ENCODE data around the gene CARS1.

Gene CARS1

GRCh38 chr11:3008746-3009336 is 48.4 kb downstream of the CARS1 start:
- Histone ChIP-seq H4K20me1 (peaks cover 0 to 38% (median 17%) of the 10 kb centered on the region in 11 experiments; a peak in 12 of 22 replicates), H3K9me3 (replicated peaks in 1 of 11) (no peaks in the 10 kb centered on the region), H3K4me3 (no peak overlapping the region), H3K27ac (no peak overlapping the region), H3K9ac (no peak overlapping the region), H3K4me2 (no peak overlapping the region), H3K27me3 (no peaks in the 10 kb centered on the region), H3K4me1 (peaks cover 18 to 55% (median 23%) of the 10 kb centered on the region in 10 experiments), H3K36me3 (peaks cover 65 to 99% (median 92%) of the 10 kb centered on the region in 11 experiments)
- TF ChIP-seq Cebpa-rat (IDR thresholded peaks at IDR 0.05), result no peak

GRCh38 chr11:3007404-3008010 is 49.7 kb downstream of the CARS1 start:
- Histone ChIP-seq H3K4me3 (no peak overlapping the region), H3K27ac (no peak overlapping the region; a peak in 1 of 22 replicates), H4K20me1 (peaks cover 0 to 47% (median 17%) of the 10 kb centered on the region in 11 experiments; a peak in 13 of 22 replicates), H3K36me3 (peaks cover 65 to 99% (median 93%) of the 10 kb centered on the region in 11 experiments), H3K9me3 (replicated peaks in 1 of 11) (no peaks in the 10 kb centered on the region), H3K4me1 (peaks cover 15 to 51% (median 20%) of the 10 kb centered on the region in 10 experiments), H3K27me3 (no peaks in the 10 kb centered on the region), H3K4me2 (peak overlapping the region in 10 of 11 experiments; percentile 14 to 72 (median 56); a peak in 11 of 22 replicates), H3K9ac (0 out of 22 replicates have a peak overlapping the region, but pooled peaks of 1 of the 11 experiments have one; percentile 12)
- TF ChIP-seq Cebpa-rat (IDR thresholded peaks at IDR 0.05), result no peak

- Histone ChIP-seq H3K27ac (peak overlapping the region in 4 of 11 experiments; percentile 9 to 40 (median 26); a peak in 7 of 22 replicates), H3K4me3 (no peak overlapping the region), H3K36me3 (peaks cover 65 to 99% (median 93%) of the 10 kb centered on the region in 11 experiments), H3K4me1 (peaks cover 15 to 48% (median 22%) of the 10 kb centered on the region in 10 experiments), H3K9me3 (replicated peaks in 1 of 11) (no peaks in the 10 kb centered on the region), H4K20me1 (peaks cover 0 to 54% (median 17%) of the 10 kb centered on the region in 11 experiments; a peak in 13 of 22 replicates), H3K4me2 (peak overlapping the region in 10 of 11 experiments; percentile 14 to 72 (median 56); a peak in 18 of 22 replicates), H3K9ac (peak overlapping the region in 7 of 11 experiments; percentile 1 to 55 (median 44); a peak in 8 of 22 replicates), H3K27me3 (no peaks in the 10 kb centered on the region)
- no peak for TF ChIP-seq Cebpa-rat (IDR thresholded peaks at IDR 0.05)
These were observed 50.5 kb downstream of the CARS1 start for GRCh38 chr11:3006505-3007260.

- Histone ChIP-seq H3K4me1 (peaks cover 14 to 31% (median 19%) of the 10 kb centered on the region in 10 experiments), H4K20me1 (peaks cover 0 to 55% (median 17%) of the 10 kb centered on the region in 11 experiments; a peak in 13 of 22 replicates), H3K27me3 (no peaks in the 10 kb centered on the region), H3K9ac (no peak overlapping the region; a peak in 1 of 22 replicates), H3K9me3 (replicated peaks in 1 of 11) (no peaks in the 10 kb centered on the region), H3K4me2 (no peak overlapping the region), H3K27ac (no peak overlapping the region), H3K36me3 (peaks cover 70 to 100% (median 93%) of the 10 kb centered on the region in 11 experiments), H3K4me3 (no peak overlapping the region)
- no peak for TF ChIP-seq Cebpa-rat (IDR thresholded peaks at IDR 0.05)
These were observed 52.7 kb downstream of the CARS1 start for GRCh38 chr11:3004481-3004880.

GRCh38 chr11:3003396-3004231 is 53.6 kb downstream of the CARS1 start:
- Histone ChIP-seq H3K4me1 (peaks cover 14 to 31% (median 19%) of the 10 kb centered on the region in 10 experiments), H3K27ac (0 out of 22 replicates have a peak overlapping the region, but pooled peaks of 1 of the 11 experiments have one; percentile 5), H3K9me3 (replicated peaks in 1 of 11) (no peaks in the 10 kb centered on the region), H3K27me3 (no peaks in the 10 kb centered on the region), H3K9ac (no peak overlapping the region), H4K20me1 (peaks cover 0 to 51% (median 10%) of the 10 kb centered on the region in 11 experiments; a peak in 13 of 22 replicates), H3K4me2 (no peak overlapping the region), H3K4me3 (no peak overlapping the region), H3K36me3 (peaks cover 68 to 97% (median 87%) of the 10 kb centered on the region in 11 experiments)
- no peak for TF ChIP-seq Cebpa-rat (IDR thresholded peaks at IDR 0.05)

GRCh38 chr11:3002871-3003270 is 54.4 kb downstream of the CARS1 start:
- Histone ChIP-seq H4K20me1 (peaks cover 0 to 50% (median 10%) of the 10 kb centered on the region in 11 experiments; a peak in 13 of 22 replicates), H3K9me3 (replicated peaks in 1 of 11) (no peaks in the 10 kb centered on the region), H3K4me3 (no peak overlapping the region), H3K27me3 (no peaks in the 10 kb centered on the region), H3K9ac (0 out of 22 replicates have a peak overlapping the region, but pooled peaks of 2 of the 11 experiments have one; percentile 4 to 13), H3K4me2 (peak overlapping the region in 4 of 11 experiments; percentile 11 to 59 (median 47); a peak in 6 of 22 replicates), H3K36me3 (peaks cover 68 to 90% (median 82%) of the 10 kb centered on the region in 11 experiments), H3K27ac (0 out of 22 replicates have a peak overlapping the region, but pooled peaks of 1 of the 11 experiments have one; percentile 5), H3K4me1 (peaks cover 14 to 30% (median 19%) of the 10 kb centered on the region in 10 experiments)
- no peak for TF ChIP-seq Cebpa-rat (IDR thresholded peaks at IDR 0.05)

GRCh38 chr11:3002351-3002861 is 54.8 kb downstream of the CARS1 start:
- H3K9me3 ChIP-seq (replicated peaks in 1 of 11), result no peaks in the 10 kb centered on the region
- H3K27ac ChIP-seq, result 0 out of 22 replicates have a peak overlapping the region, but pooled peaks of 1 of the 11 experiments have one; percentile 5
- no peak overlapping the region for H3K4me3 ChIP-seq
- no peak for TF ChIP-seq Cebpa-rat (IDR thresholded peaks at IDR 0.05)
- H4K20me1 ChIP-seq, result peaks cover 0 to 47% (median 10%) of the 10 kb centered on the region in 11 experiments; a peak in 13 of 22 replicates
- H3K36me3 ChIP-seq, result peaks cover 68 to 85% (median 78%) of the 10 kb centered on the region in 11 experiments
- no peaks in the 10 kb centered on the region for H3K27me3 ChIP-seq
- H3K4me1 ChIP-seq, result peaks cover 13 to 25% (median 17%) of the 10 kb centered on the region in 10 experiments
- peak overlapping the region in 4 of 11 experiments; percentile 11 to 59 (median 47); a peak in 6 of 22 replicates for H3K4me2 ChIP-seq
- 0 out of 22 replicates have a peak overlapping the region, but pooled peaks of 1 of the 11 experiments have one; percentile 4 for H3K9ac ChIP-seq

All from BLaER1 treated with 17β-estradiol and CSF1 and Interleukin-3, amounts not matched to agents 10 nM and 100 nM (cell line).